ENCODE results near the gene INSM1. TPM values are rescaled to one million over a fixed set of nuclear protein-coding genes. Genes with fewer than 3 reads are reported as not detected.

Gene INSM1
- total RNA-seq, 2 experiments from 2014 or later: not detected

DNA sequence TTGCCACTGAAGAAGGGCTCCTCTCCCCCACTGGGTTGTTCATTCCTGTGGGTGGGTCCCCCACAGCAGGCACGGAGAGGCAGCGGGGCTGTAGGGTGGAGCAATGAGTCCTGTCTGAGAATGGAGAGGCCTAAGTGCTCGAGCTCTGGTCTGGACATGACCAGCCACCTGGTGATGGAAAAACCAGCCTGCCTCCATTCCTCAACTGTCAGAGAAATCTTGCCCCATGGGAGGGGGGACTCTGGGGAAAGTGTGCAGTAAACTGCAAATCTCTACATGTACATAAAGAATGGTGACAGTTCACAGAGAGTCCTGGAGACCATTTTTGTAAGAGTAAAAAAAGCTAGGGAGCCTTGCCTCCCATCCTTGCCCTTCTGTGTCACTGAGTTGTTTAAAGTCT lies 34.1 kb downstream of the INSM1 start:
- CTCF ChIA-PET: no interaction called here
- H3K4me3 Mint-ChIP-seq: no peak overlapping the region
- intact Hi-C loops (cut with DNase I, micrococcal nuclease): no loop called here
- Histone ChIP-seq H3K4me3 (ENCODE audit: low read length) (no peak overlapping the region), H3K27me3 (ENCODE audit: control insufficient read depth in 1 of 2, insufficient read depth in 2 of 2, low read length in 2 of 2) (no peaks in the 10 kb centered on the region), H3K27ac (ENCODE audit: low read depth in 1 of 2, low read length in 2 of 2) (no peak overlapping the region), H3K9me3 (ENCODE audit: control insufficient read depth in 1 of 2, insufficient read depth in 1 of 2, low read length in 2 of 2) (no peaks in the 10 kb centered on the region), H3K36me3 (ENCODE audit: insufficient read depth, low read length) (peaks cover 6% of the 10 kb centered on the region), H3K4me1 (ENCODE audit: insufficient read depth, low read length) (no peaks in the 10 kb centered on the region)
- TF ChIP-seq, protein P1, sequence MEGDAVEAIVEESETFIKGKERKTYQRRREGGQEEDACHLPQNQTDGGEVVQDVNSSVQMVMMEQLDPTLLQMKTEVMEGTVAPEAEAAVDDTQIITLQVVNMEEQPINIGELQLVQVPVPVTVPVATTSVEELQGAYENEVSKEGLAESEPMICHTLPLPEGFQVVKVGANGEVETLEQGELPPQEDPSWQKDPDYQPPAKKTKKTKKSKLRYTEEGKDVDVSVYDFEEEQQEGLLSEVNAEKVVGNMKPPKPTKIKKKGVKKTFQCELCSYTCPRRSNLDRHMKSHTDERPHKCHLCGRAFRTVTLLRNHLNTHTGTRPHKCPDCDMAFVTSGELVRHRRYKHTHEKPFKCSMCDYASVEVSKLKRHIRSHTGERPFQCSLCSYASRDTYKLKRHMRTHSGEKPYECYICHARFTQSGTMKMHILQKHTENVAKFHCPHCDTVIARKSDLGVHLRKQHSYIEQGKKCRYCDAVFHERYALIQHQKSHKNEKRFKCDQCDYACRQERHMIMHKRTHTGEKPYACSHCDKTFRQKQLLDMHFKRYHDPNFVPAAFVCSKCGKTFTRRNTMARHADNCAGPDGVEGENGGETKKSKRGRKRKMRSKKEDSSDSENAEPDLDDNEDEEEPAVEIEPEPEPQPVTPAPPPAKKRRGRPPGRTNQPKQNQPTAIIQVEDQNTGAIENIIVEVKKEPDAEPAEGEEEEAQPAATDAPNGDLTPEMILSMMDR (IDR thresholded peaks at IDR 0.05): no peak
- H3K27ac Mint-ChIP-seq: no peak overlapping the region
- H3K27me3 Mint-ChIP-seq: no peaks in the 10 kb centered on the region
- H3K9me3 Mint-ChIP-seq: no peaks in the 10 kb centered on the region
- no peaks in the 10 kb centered on the region for H3K4me1 Mint-ChIP-seq (ENCODE audit: low read depth)
- peaks cover 24% of the 10 kb centered on the region for H3K36me3 Mint-ChIP-seq (ENCODE audit: low read depth)
- DNase-seq (no peak), ATAC-seq (ENCODE audit: poor library complexity) (no peak)
- POLR2A ChIA-PET: no interaction called here

DNA sequence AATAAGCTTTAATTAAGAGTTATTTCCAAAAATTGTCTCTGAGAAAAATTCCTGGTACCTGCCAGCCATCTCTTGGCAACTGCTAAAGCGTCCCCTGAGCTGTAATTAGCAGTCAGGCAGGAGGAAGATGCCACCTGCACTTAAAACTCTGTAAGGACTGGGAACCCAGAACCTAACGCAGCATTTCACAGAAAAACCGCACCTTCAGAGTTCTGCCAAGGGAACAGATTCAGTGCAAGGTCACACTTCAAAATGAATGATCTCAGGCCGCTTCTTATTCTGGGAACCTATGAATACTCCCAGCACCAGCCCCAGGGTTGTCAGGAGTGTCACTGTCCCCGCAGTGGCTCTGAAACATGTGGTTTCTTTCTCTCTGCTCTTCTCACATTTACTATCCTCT lies 36.7 kb downstream of the INSM1 start:
- DNase-seq: no peak
- no peak overlapping the region for H3K4me3 Mint-ChIP-seq
- intact Hi-C loops (cut with DNase I, micrococcal nuclease): no loop called here
- no peaks in the 10 kb centered on the region for H3K9me3 ChIP-seq (ENCODE audit: control insufficient read depth in 1 of 2, insufficient read depth in 1 of 2, low read length in 2 of 2)
- H3K36me3 ChIP-seq (ENCODE audit: insufficient read depth, low read length): peaks cover 10% of the 10 kb centered on the region
- no peak for ATAC-seq (ENCODE audit: poor library complexity)
- H3K4me3 ChIP-seq (ENCODE audit: low read length): no peak overlapping the region
- TF ChIP-seq, protein P1 (IDR thresholded peaks at IDR 0.05): no peak
- H3K9me3 Mint-ChIP-seq: no peaks in the 10 kb centered on the region
- H3K27me3 ChIP-seq (ENCODE audit: control insufficient read depth in 1 of 2, insufficient read depth in 2 of 2, low read length in 2 of 2): no peaks in the 10 kb centered on the region
- CTCF ChIA-PET: no interaction called here
- no peak overlapping the region for H3K27ac ChIP-seq (ENCODE audit: low read depth in 1 of 2, low read length in 2 of 2)
- H3K27me3 Mint-ChIP-seq: no peaks in the 10 kb centered on the region
- H3K4me1 Mint-ChIP-seq (ENCODE audit: low read depth): no peaks in the 10 kb centered on the region
- no peaks in the 10 kb centered on the region for H3K4me1 ChIP-seq (ENCODE audit: insufficient read depth, low read length)
- POLR2A ChIA-PET: no interaction called here
- no peak overlapping the region for H3K27ac Mint-ChIP-seq
- peaks cover 29% of the 10 kb centered on the region for H3K36me3 Mint-ChIP-seq (ENCODE audit: low read depth)

DNA sequence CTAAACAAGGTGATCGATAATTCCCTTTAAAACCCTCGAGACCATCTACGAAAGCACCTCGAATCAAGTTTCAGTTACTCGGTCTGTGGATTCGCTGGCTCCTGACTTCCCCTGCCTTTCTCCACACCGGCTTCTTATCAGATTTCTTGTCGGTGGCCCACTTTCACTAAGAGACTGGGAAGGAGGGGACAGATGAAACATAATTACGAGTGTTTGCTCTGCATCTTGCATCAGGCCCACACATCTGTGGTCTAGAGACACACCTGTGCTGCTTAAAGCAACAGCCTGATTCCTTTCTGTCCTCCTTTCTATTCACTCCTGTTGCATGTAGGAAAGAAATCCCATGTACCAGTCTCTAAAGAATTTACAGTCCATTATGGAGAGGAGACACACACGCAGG lies 37.7 kb downstream of the INSM1 start:
- TF ChIP-seq, protein P1 (IDR thresholded peaks at IDR 0.05): no peak
- ChIA-PET CTCF (no interaction called here), POLR2A (no interaction called here)
- Mint-ChIP-seq H3K27me3 (no peaks in the 10 kb centered on the region), H3K4me1 (ENCODE audit: low read depth) (no peaks in the 10 kb centered on the region), H3K9me3 (no peaks in the 10 kb centered on the region), H3K36me3 (ENCODE audit: low read depth) (peaks cover 34% of the 10 kb centered on the region), H3K27ac (no peak overlapping the region), H3K4me3 (no peak overlapping the region)
- no peak overlapping the region for H3K4me3 ChIP-seq (ENCODE audit: low read length)
- no peak for DNase-seq
- H3K36me3 ChIP-seq (ENCODE audit: insufficient read depth, low read length): peaks cover 10% of the 10 kb centered on the region
- H3K4me1 ChIP-seq (ENCODE audit: insufficient read depth, low read length): no peaks in the 10 kb centered on the region
- no peaks in the 10 kb centered on the region for H3K27me3 ChIP-seq (ENCODE audit: control insufficient read depth in 1 of 2, insufficient read depth in 2 of 2, low read length in 2 of 2)
- ATAC-seq (ENCODE audit: poor library complexity): no peak
- no peaks in the 10 kb centered on the region for H3K9me3 ChIP-seq (ENCODE audit: control insufficient read depth in 1 of 2, insufficient read depth in 1 of 2, low read length in 2 of 2)
- intact Hi-C loops (cut with DNase I, micrococcal nuclease): no loop called here
- H3K27ac ChIP-seq (ENCODE audit: low read depth in 1 of 2, low read length in 2 of 2): no peak overlapping the region
